Vagina (tissue), 2 donors: ENCODE measurements around the gene GRIK3.

Experiments used
- POLR2A ChIP-seq, 2 donors: fragments of 450-650 bp; IDR thresholded peaks; one replicate each; pipeline ENCODE4 v1.6.1; 2017; ENCODE audit warnings: antibody characterized with exemption in 2 of 2, mild to moderate bottlenecking in 2 of 2, moderate library complexity in 2 of 2
- POLR2AphosphoS5 ChIP-seq, 2 donors: sonication (generic); formaldehyde crosslinking; IDR thresholded peaks; one replicate each; pipeline ENCODE4 v1.9.0; 2017; ENCODE audit warnings: antibody characterized with exemption in 2 of 2, mild to moderate bottlenecking in 2 of 2, low read depth in 1 of 2; ENCODE audit not compliant: insufficient read depth in 1 of 2
- TF ChIP-seq, protein P1 (sequence below), 3 experiments: fragments of 450-650 bp in 2 of 3; fragments of 200-600 bp in 1 of 3; sonication (generic) in 1 of 3; IDR thresholded peaks; one replicate each; pipeline ENCODE4 v1.5.1; 2017 to 2019; ENCODE audit warnings: antibody characterized with exemption in 3 of 3, mild to moderate bottlenecking in 2 of 3, moderate library complexity in 2 of 3

DNA sequence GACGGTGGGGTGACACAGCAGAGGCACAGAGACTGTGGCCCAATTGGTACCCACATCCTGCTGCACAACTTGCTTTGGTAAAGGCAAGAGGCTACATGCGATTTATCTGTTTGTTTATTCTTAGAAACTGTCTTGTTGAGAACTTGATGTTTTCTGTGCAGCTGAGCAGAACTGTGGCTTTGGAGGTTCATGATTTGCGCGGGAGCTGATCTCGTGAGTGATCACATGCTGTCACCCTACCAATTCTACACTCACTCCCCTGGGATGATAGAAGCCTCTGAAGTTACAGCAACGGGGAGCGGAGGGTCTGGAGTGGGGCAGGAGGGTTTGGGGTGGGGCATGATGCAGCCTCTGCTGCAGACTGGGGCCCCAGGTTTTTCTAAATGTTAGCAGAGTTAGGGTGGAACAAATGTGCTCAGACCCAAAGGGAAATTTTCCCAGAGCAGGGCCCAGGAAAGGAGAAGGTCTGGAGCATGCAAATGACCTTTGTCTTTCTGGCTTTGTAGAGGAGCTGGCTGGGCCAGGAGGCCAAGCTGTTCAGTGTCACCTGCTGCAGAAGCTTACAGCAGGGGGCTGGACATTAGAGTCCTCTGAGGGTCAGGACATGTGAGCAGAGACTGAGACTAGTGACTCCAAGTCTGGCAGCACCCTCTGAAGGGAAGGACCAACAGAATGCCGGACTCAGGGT is 83.6 kb downstream of the GRIK3 start:
- TF ChIP-seq, protein P1, sequence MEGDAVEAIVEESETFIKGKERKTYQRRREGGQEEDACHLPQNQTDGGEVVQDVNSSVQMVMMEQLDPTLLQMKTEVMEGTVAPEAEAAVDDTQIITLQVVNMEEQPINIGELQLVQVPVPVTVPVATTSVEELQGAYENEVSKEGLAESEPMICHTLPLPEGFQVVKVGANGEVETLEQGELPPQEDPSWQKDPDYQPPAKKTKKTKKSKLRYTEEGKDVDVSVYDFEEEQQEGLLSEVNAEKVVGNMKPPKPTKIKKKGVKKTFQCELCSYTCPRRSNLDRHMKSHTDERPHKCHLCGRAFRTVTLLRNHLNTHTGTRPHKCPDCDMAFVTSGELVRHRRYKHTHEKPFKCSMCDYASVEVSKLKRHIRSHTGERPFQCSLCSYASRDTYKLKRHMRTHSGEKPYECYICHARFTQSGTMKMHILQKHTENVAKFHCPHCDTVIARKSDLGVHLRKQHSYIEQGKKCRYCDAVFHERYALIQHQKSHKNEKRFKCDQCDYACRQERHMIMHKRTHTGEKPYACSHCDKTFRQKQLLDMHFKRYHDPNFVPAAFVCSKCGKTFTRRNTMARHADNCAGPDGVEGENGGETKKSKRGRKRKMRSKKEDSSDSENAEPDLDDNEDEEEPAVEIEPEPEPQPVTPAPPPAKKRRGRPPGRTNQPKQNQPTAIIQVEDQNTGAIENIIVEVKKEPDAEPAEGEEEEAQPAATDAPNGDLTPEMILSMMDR (IDR thresholded peaks at IDR 0.05): no peak
- TF ChIP-seq POLR2A (IDR thresholded peaks at IDR 0.05) (no peak), POLR2AphosphoS5 (IDR thresholded peaks at IDR 0.05; ENCODE audit: insufficient read depth in 1 of 2, low read depth in 1 of 2) (no peak)
